Eye (tissue), 1 donor: ENCODE results near the gene RBBP8NL.

Experiments
- DNase-seq: peaks from one replicate; pipeline ENCODE4 v3.0.0-alpha.2; 2015

Gene RBBP8NL

GRCh38 chr20:62461834-62462233 is 34.5 kb upstream of the RBBP8NL start:
- DNase-seq, result no peak

GRCh38 chr20:62461157-62461556 is 33.8 kb upstream of the RBBP8NL start:
- peak; percentile 69 for DNase-seq

- no peak for DNase-seq
These were observed 33.3 kb upstream of the RBBP8NL start for GRCh38 chr20:62460678-62461077.

- DNase-seq, result no peak
These were observed 32.1 kb upstream of the RBBP8NL start for GRCh38 chr20:62459488-62459887.

- no peak for DNase-seq
These were observed 31.2 kb upstream of the RBBP8NL start for GRCh38 chr20:62458275-62459251.

GRCh38 chr20:62457831-62458230 is 30.5 kb upstream of the RBBP8NL start:
- DNase-seq, result no peak

- no peak for DNase-seq
These were observed 29.8 kb upstream of the RBBP8NL start for GRCh38 chr20:62457098-62457497.

- DNase-seq, result no peak
These were observed 28.6 kb upstream of the RBBP8NL start for GRCh38 chr20:62455929-62456328.

- DNase-seq, result peak; percentile 53
These were observed 27.7 kb upstream of the RBBP8NL start for GRCh38 chr20:62454904-62455636.

- no peak for DNase-seq
These were observed 26.0 kb upstream of the RBBP8NL start for GRCh38 chr20:62453186-62453808.

- DNase-seq, result no peak
These were observed 25.2 kb upstream of the RBBP8NL start for GRCh38 chr20:62452475-62453095.

- DNase-seq, result no peak
These were observed 24.6 kb upstream of the RBBP8NL start for GRCh38 chr20:62451970-62452369.

GRCh38 chr20:62451156-62451767 is 23.9 kb upstream of the RBBP8NL start:
- no peak for DNase-seq

- DNase-seq, result no peak
These were observed 22.8 kb upstream of the RBBP8NL start for GRCh38 chr20:62449951-62450691.

- DNase-seq, result no peak
These were observed 21.4 kb upstream of the RBBP8NL start for GRCh38 chr20:62448788-62449187.

GRCh38 chr20:62448038-62448437 is 20.7 kb upstream of the RBBP8NL start:
- DNase-seq, result no peak

GRCh38 chr20:62446888-62447869 is 19.8 kb upstream of the RBBP8NL start:
- peak; percentile 68 for DNase-seq

- DNase-seq, result no peak
These were observed 19.1 kb upstream of the RBBP8NL start for GRCh38 chr20:62446481-62446880.

GRCh38 chr20:62445553-62446340 is 18.4 kb upstream of the RBBP8NL start:
- no peak for DNase-seq

- no peak for DNase-seq
These were observed 16.9 kb upstream of the RBBP8NL start for GRCh38 chr20:62444286-62444685.
